Calu3 (cell line): ENCODE measurements around the gene GBP7. TPM values are rescaled to one million over a fixed set of nuclear protein-coding genes. Genes with fewer than 3 reads are reported as not detected.

Experiments
- BruUV-seq: library from RNA; stranded (reverse); fragments of 400-500 nt; replicated peaks from 2 replicates; lab custom pipeline; 2021; lab: Mats Ljungman, UMichigan
- CTCF ChIA-PET: fragments of 300-600 bp; sonication (Branson Sonifier 250); formaldehyde crosslinking; loops from one replicate; lab custom pipeline; 2022; ENCODE audit warnings: antibody characterized with exemption; lab: Charles Lee
- DNase-seq: peaks from one replicate; pipeline ENCODE4 v3.0.0; 2022
- H3K27ac Mint-ChIP-seq: one replicate; pipeline ENCODE4 v1.8.0; 2022; ENCODE audit warnings: mixed read lengths; ENCODE audit not compliant: unreplicated experiment
- H3K27me3 Mint-ChIP-seq: one replicate; pipeline ENCODE4 v1.8.0; 2022; ENCODE audit warnings: mixed read lengths; ENCODE audit not compliant: unreplicated experiment
- H3K36me3 Mint-ChIP-seq: one replicate; pipeline ENCODE4 v1.8.0; 2022; ENCODE audit warnings: mild to moderate bottlenecking, moderate library complexity, mixed read lengths; ENCODE audit not compliant: insufficient read depth, unreplicated experiment
- H3K4me1 Mint-ChIP-seq: one replicate; pipeline ENCODE4 v1.8.0; 2022; ENCODE audit warnings: mild to moderate bottlenecking, low read depth, mixed read lengths; ENCODE audit not compliant: unreplicated experiment
- H3K4me3 Mint-ChIP-seq: one replicate; pipeline ENCODE4 v1.8.0; 2022; ENCODE audit warnings: mild to moderate bottlenecking, low read depth, moderate library complexity, mixed read lengths; ENCODE audit not compliant: unreplicated experiment
- H3K9me3 Mint-ChIP-seq: one replicate; pipeline ENCODE4 v1.8.0; 2022; ENCODE audit warnings: low read depth, mixed read lengths; ENCODE audit not compliant: unreplicated experiment
- CTCF ChIP-seq: fragments of 200-600 bp; IDR thresholded peaks from one replicate; pipeline ENCODE4 v1.8.0; 2022; ENCODE audit warnings: antibody characterized with exemption; ENCODE audit not compliant: unreplicated experiment
- intact Hi-C: fragments of 100-400 bp; cut with micrococcal nuclease; formaldehyde crosslinking; loops from one replicate; pipeline ENCODE4 v1.10.0; 2022; ENCODE audit not compliant: unreplicated experiment
- total RNA-seq: library from RNA; stranded (reverse); gene quantifications from 2 replicates; pipeline ENCODE4 v1.2.3, GENCODE V29; 2022

GBP7 gene
- total RNA-seq, 1 experiment from 2014 or later: 0.19 TPM

DNA sequence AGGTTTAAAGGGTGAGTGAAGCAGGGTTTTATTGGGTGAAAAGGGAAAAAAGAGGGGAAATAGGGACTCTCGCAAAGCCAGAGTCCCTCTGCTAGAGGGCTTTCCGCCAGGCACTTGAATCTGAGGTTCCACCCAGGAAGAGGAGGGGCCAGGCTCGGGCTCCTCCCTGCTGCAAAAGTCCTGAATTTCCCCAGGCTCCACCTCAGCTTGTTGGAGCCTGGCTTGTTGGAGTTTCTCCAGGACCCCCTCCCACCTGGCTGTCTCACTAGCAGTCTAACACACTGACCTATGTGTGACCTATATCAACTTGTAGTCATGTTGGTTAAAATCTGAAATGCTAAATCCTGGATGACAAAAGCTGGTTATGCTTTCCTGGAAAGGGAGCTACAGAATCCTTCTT is 75.4 kb downstream of the GBP7 start:
- intact Hi-C loops: no loop called here
- no peaks in the 10 kb centered on the region for H3K27me3 Mint-ChIP-seq
- CTCF ChIA-PET: no interaction called here

GRCh38 chr1:89098857-89099256 is 76.9 kb downstream of the GBP7 start:
- no peaks in the 10 kb centered on the region for H3K4me1 Mint-ChIP-seq
- no peaks in the 10 kb centered on the region for H3K27me3 Mint-ChIP-seq
- H3K4me3 Mint-ChIP-seq: no peak overlapping the region
- H3K27ac Mint-ChIP-seq: no peak overlapping the region
- intact Hi-C loops: no loop called here
- no peak for DNase-seq
- H3K9me3 Mint-ChIP-seq: peaks cover 6% of the 10 kb centered on the region
- no peak for TF ChIP-seq CTCF
- H3K36me3 Mint-ChIP-seq: no peaks in the 10 kb centered on the region
- CTCF ChIA-PET: no interaction called here
- no TSS peak for BruUV-seq

More for the DNA sequence above, 75.4 kb downstream of the GBP7 start:
- no TSS peak for BruUV-seq
- Mint-ChIP-seq H3K36me3 (no peaks in the 10 kb centered on the region), H3K9me3 (peaks cover 6% of the 10 kb centered on the region), H3K4me3 (no peak overlapping the region), H3K27ac (no peak overlapping the region), H3K4me1 (no peaks in the 10 kb centered on the region)
- no peak for TF ChIP-seq CTCF
- DNase-seq: no peak

GRCh38 chr1:89095737-89096136 is 80.1 kb downstream of the GBP7 start:
- DNase-seq: no peak
- no peak for TF ChIP-seq CTCF
- H3K9me3 Mint-ChIP-seq: peaks cover 6% of the 10 kb centered on the region
- no peaks in the 10 kb centered on the region for H3K27me3 Mint-ChIP-seq
- no peak overlapping the region for H3K27ac Mint-ChIP-seq
- BruUV-seq: no TSS peak
- CTCF ChIA-PET: no interaction called here
- H3K4me3 Mint-ChIP-seq: no peak overlapping the region
- intact Hi-C loops: no loop called here
- H3K36me3 Mint-ChIP-seq: no peaks in the 10 kb centered on the region
- H3K4me1 Mint-ChIP-seq: no peaks in the 10 kb centered on the region

GRCh38 chr1:89089962-89090361 is 85.8 kb downstream of the GBP7 start:
- Mint-ChIP-seq H3K27me3 (no peaks in the 10 kb centered on the region), H3K27ac (no peak overlapping the region), H3K9me3 (no peaks in the 10 kb centered on the region), H3K4me1 (peaks cover 12% of the 10 kb centered on the region), H3K4me3 (no peak overlapping the region), H3K36me3 (peaks cover 6% of the 10 kb centered on the region)
- CTCF ChIA-PET: interaction anchor here (0.6 kb wide), 1 partner anchor 21 kb away, joined by 3 read pairs; no protein-coding TSS in a partner anchor
- DNase-seq: no peak
- TF ChIP-seq CTCF: no peak
- BruUV-seq: no TSS peak
- intact Hi-C loops: no loop called here
